ENCODE measurements around the gene ANKHD1. TPM values are rescaled to one million over a fixed set of nuclear protein-coding genes. Genes with fewer than 3 reads are reported as not detected.

ANKHD1 gene
- total RNA-seq, 2 donors from 2014 or later = 69.7 to 112 TPM

GRCh38 chr5:140588311-140589070 lies 186.9 kb downstream of the ANKHD1 start:
- intact Hi-C loops (cut with DNase I) = no loop called here
- no peak overlapping the region for H3K4me3 ChIP-seq
- no peaks in the 10 kb centered on the region for H3K4me1 ChIP-seq (replicated peaks)
- WGBS = 69% methylated on average over 5 of the region's 5 CpGs
- H3K9me3 ChIP-seq = no peaks in the 10 kb centered on the region
- TF ChIP-seq POLR2A (IDR thresholded peaks at IDR 0.05) (no peak), CTCF (IDR thresholded peaks at IDR 0.05) (no peak)
- H3K36me3 ChIP-seq = no peaks in the 10 kb centered on the region
- no peak for DNase-seq (ENCODE audit: low spot score)
- no peak overlapping the region for H3K27ac ChIP-seq
- H3K27me3 ChIP-seq (replicated peaks; ENCODE audit: insufficient read depth) = no peaks in the 10 kb centered on the region

Small RNA genes within 50 kb of the gene (microRNA-seq; reads per million reads assigned to microRNA genes)
- gene MIR6831 = not detected

Small RNA genes within 50 kb of the gene (small RNA-seq; reads per million reads assigned to genes)
- gene RF00279 (0 reads per million in 2 donors), gene RF00443 (0 reads per million in 2 donors), gene RNU4-14P (0 reads per million in 2 donors)

Other genes starting within 250 kb of the ANKHD1 start
- gene CYSTM1, start 226.6 kb upstream of the ANKHD1 start, total RNA-seq = 10 to 100 TPM; 37.0 to 51.7 TPM
- gene PFDN1, start 98.7 kb upstream of the ANKHD1 start, total RNA-seq = 100 to 1,000 TPM in 1 of 2 donors, 10 to 100 TPM in 1; 88.0 to 145 TPM
- 10 to 100 TPM in 1 of 2 donors, 1 to 10 TPM in 1; 7.7 to 24.0 TPM for gene HBEGF, start 55.2 kb upstream of the ANKHD1 start, total RNA-seq
- not detected for gene SLC4A9, start 41.6 kb upstream of the ANKHD1 start, total RNA-seq
- 10 to 100 TPM; 28.3 to 41.4 TPM for gene EIF4EBP3, start 145.8 kb downstream of the ANKHD1 start, total RNA-seq
- 10 to 100 TPM; 31.6 to 33.6 TPM for gene SRA1, start 155.6 kb downstream of the ANKHD1 start, total RNA-seq
- 10 to 100 TPM; 23.7 to 70.7 TPM for gene APBB3, start 162.8 kb downstream of the ANKHD1 start, total RNA-seq
- gene SLC35A4, start 163.0 kb downstream of the ANKHD1 start, total RNA-seq = 100 to 1,000 TPM in 1 of 2 donors, 10 to 100 TPM in 1; 61.8 to 107 TPM
- gene CD14, start 231.3 kb downstream of the ANKHD1 start, total RNA-seq = 10 to 100 TPM; 22.9 to 56.5 TPM
- gene TMCO6, start 237.6 kb downstream of the ANKHD1 start, total RNA-seq = 100 to 1,000 TPM in 1 of 2 donors, 10 to 100 TPM in 1; 45.6 to 124 TPM
- gene NDUFA2, start 245.8 kb downstream of the ANKHD1 start, total RNA-seq = 100 to 1,000 TPM in 1 of 2 donors, 10 to 100 TPM in 1; 91.2 to 117 TPM
- gene IK, start 246.0 kb downstream of the ANKHD1 start, total RNA-seq = 100 to 1,000 TPM; 127 to 145 TPM

All from prostate gland (tissue), 2 donors.